SK-N-SH treated with all-trans-retinoic acid at 6 μM for 48 hours (cell line): ENCODE data around the gene AREL1.
A peak's percentile ranks its signal among the peaks of the same experiment; 100 is the strongest.

Experiments used
- ATAC-seq: fragments of 200-7000 bp; cut with Tn5 transposase; 3 replicates; pipeline ENCODE4 v1.9.1; 2020; ENCODE audit warnings: mild to moderate bottlenecking, moderate library complexity
- ARNTL ChIP-seq: fragments of 450-650 bp; formaldehyde crosslinking; IDR thresholded peaks from 2 replicates; pipeline ENCODE4 v1.5.0; 2020; ENCODE audit warnings: low read depth, mild to moderate bottlenecking, moderate library complexity, borderline replicate concordance
- BACH2 ChIP-seq: fragments of 250-450 bp; sonication (Bioruptor Pico); IDR thresholded peaks from 2 replicates; pipeline ENCODE4 v1.9.0; 2021; ENCODE audit warnings: mild to moderate bottlenecking, borderline replicate concordance
- CSDC2 ChIP-seq: fragments of 250-450 bp; sonication (Bioruptor Pico); IDR thresholded peaks from 2 replicates; pipeline ENCODE4 v1.5.0; 2020; ENCODE audit warnings: mild to moderate bottlenecking, moderate library complexity
- GLIS3 ChIP-seq: fragments of 250-450 bp; sonication (Bioruptor Pico); IDR thresholded peaks from 2 replicates; pipeline ENCODE4 v1.5.0; 2020; ENCODE audit warnings: mild to moderate bottlenecking, moderate library complexity
- ISL1 ChIP-seq: fragments of 250-450 bp; sonication (Bioruptor Pico); IDR thresholded peaks from 2 replicates; pipeline ENCODE4 v2.1.2; 2022; ENCODE audit warnings: mild to moderate bottlenecking, moderate library complexity
- OSR1 ChIP-seq: fragments of 250-450 bp; sonication (Bioruptor Pico); IDR thresholded peaks from 2 replicates; pipeline ENCODE4 v1.8.0; 2022; ENCODE audit warnings: moderate library complexity, mild to moderate bottlenecking, inconsistent platforms
- PPARA ChIP-seq: fragments of 250-450 bp; sonication (Bioruptor Pico); IDR thresholded peaks from 2 replicates; pipeline ENCODE4 v1.5.0; 2020; ENCODE audit warnings: mild to moderate bottlenecking, borderline replicate concordance
- RARB ChIP-seq: fragments of 250-450 bp; sonication (Bioruptor Pico); IDR thresholded peaks from 2 replicates; pipeline ENCODE4 v1.8.0; 2021; ENCODE audit warnings: mild to moderate bottlenecking, moderate library complexity
- SNAI2 ChIP-seq: fragments of 250-450 bp; sonication (Bioruptor Pico); IDR thresholded peaks from 2 replicates; pipeline ENCODE4 v1.5.0; 2020; ENCODE audit warnings: mild to moderate bottlenecking, moderate library complexity
- TCF4 ChIP-seq: fragments of 250-450 bp; sonication (Bioruptor Pico); IDR thresholded peaks from 2 replicates; pipeline ENCODE4 v1.8.0; 2021; ENCODE audit warnings: mild to moderate bottlenecking, moderate library complexity, borderline replicate concordance
- TOX ChIP-seq: fragments of 250-450 bp; sonication (Bioruptor Pico); IDR thresholded peaks from 2 replicates; pipeline ENCODE4 v1.8.0; 2021; ENCODE audit warnings: mild to moderate bottlenecking, moderate library complexity, borderline replicate concordance
- ZFP3 ChIP-seq: fragments of 250-450 bp; sonication (Bioruptor Pico); IDR thresholded peaks from 2 replicates; pipeline ENCODE4 v1.5.0; 2020; ENCODE audit warnings: mild to moderate bottlenecking, moderate library complexity
- ZFP30 ChIP-seq: fragments of 450-650 bp; formaldehyde crosslinking; IDR thresholded peaks from 2 replicates; pipeline ENCODE4 v1.5.0; 2022; ENCODE audit warnings: mild to moderate bottlenecking, moderate library complexity
- ZNF565 ChIP-seq: fragments of 450-650 bp; formaldehyde crosslinking; conservative IDR thresholded peaks from 2 replicates; pipeline ENCODE4 v1.5.0; 2020; ENCODE audit warnings: low read depth, mild to moderate bottlenecking, moderate library complexity
- TF ChIP-seq, protein P1 (sequence below): fragments of 250-450 bp; sonication (Bioruptor Pico); IDR thresholded peaks from 2 replicates; pipeline ENCODE4 v1.5.0; 2020; ENCODE audit warnings: mild to moderate bottlenecking, moderate library complexity
- TF ChIP-seq, protein P2 (sequence below): fragments of 250-450 bp; sonication (Bioruptor Pico); IDR thresholded peaks from 2 replicates; pipeline ENCODE4 v1.8.0; 2021; ENCODE audit warnings: low read depth, mild to moderate bottlenecking, moderate library complexity, borderline replicate concordance
- TF ChIP-seq, protein P3 (sequence below): fragments of 250-450 bp; sonication (Bioruptor Pico); IDR thresholded peaks from 2 replicates; pipeline ENCODE4 v1.5.1; 2020; ENCODE audit warnings: low read depth, mild to moderate bottlenecking, moderate library complexity
- TF ChIP-seq, protein P4 (sequence below): fragments of 250-450 bp; sonication (Bioruptor Pico); IDR thresholded peaks from 2 replicates; pipeline ENCODE4 v1.5.1; 2021; ENCODE audit warnings: mild to moderate bottlenecking, moderate library complexity

The AREL1 gene

DNA sequence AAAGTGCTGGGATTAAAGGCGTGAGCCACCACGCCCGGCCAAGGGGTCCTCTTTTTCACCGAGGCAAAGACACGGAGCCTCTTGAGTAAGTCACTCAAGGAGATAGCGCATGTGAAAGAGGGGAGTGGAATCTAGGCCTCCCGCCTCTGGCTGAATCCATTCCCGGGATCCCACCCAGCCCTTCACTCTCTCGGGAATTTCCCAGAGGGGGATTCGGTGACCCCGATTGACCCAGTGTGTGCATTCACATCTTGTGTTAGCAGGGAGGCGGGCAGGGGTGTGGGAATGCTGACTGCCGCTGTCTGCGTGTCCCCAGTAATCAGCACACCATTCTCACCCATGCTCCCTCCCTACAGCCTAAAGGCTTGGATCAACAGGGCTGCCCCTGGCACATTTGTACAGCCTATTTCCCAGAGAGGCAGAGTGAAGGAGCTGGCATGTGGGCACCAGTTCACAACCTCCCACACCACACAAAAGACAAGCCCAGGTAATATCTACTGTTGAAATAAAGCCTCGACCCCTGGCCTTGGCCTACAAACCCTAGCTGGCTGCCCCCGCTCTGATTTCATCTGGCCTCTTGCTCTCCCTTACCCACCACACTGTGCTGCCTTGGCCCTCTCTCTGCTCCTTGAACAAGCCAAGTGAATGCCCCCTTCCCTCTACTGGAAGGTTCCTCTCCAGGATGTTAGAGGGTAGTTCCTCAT, 99.5 kb downstream of the AREL1 start:
- no peak for ATAC-seq
- TF ChIP-seq, protein P1, sequence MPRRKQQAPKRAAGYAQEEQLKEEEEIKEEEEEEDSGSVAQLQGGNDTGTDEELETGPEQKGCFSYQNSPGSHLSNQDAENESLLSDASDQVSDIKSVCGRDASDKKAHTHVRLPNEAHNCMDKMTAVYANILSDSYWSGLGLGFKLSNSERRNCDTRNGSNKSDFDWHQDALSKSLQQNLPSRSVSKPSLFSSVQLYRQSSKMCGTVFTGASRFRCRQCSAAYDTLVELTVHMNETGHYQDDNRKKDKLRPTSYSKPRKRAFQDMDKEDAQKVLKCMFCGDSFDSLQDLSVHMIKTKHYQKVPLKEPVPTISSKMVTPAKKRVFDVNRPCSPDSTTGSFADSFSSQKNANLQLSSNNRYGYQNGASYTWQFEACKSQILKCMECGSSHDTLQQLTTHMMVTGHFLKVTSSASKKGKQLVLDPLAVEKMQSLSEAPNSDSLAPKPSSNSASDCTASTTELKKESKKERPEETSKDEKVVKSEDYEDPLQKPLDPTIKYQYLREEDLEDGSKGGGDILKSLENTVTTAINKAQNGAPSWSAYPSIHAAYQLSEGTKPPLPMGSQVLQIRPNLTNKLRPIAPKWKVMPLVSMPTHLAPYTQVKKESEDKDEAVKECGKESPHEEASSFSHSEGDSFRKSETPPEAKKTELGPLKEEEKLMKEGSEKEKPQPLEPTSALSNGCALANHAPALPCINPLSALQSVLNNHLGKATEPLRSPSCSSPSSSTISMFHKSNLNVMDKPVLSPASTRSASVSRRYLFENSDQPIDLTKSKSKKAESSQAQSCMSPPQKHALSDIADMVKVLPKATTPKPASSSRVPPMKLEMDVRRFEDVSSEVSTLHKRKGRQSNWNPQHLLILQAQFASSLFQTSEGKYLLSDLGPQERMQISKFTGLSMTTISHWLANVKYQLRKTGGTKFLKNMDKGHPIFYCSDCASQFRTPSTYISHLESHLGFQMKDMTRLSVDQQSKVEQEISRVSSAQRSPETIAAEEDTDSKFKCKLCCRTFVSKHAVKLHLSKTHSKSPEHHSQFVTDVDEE (CRISPR knock-in tag) = no peak
- no peak for TF ChIP-seq ZFP30 (CRISPR knock-in tag)
- TF ChIP-seq, protein P2, sequence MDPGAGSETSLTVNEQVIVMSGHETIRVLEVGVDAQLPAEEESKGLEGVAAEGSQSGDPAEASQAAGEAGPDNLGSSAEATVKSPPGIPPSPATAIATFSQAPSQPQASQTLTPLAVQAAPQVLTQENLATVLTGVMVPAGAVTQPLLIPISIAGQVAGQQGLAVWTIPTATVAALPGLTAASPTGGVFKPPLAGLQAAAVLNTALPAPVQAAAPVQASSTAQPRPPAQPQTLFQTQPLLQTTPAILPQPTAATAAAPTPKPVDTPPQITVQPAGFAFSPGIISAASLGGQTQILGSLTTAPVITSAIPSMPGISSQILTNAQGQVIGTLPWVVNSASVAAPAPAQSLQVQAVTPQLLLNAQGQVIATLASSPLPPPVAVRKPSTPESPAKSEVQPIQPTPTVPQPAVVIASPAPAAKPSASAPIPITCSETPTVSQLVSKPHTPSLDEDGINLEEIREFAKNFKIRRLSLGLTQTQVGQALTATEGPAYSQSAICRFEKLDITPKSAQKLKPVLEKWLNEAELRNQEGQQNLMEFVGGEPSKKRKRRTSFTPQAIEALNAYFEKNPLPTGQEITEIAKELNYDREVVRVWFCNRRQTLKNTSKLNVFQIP (CRISPR knock-in tag) = no peak
- TF ChIP-seq GLIS3 (CRISPR knock-in tag) = no peak
- TF ChIP-seq SNAI2 (CRISPR knock-in tag) = no peak
- TF ChIP-seq ZNF565 (CRISPR knock-in tag) = no peak
- no peak for TF ChIP-seq RARB (CRISPR knock-in tag)
- TF ChIP-seq CSDC2 (CRISPR knock-in tag) = no peak
- no peak for TF ChIP-seq PPARA (CRISPR knock-in tag)
- no peak for TF ChIP-seq TCF4 (CRISPR knock-in tag)
- no peak for TF ChIP-seq ZFP3
- no peak for TF ChIP-seq OSR1 (CRISPR knock-in tag)
- TF ChIP-seq ISL1 (CRISPR knock-in tag) = no peak
- TF ChIP-seq, protein P3, sequence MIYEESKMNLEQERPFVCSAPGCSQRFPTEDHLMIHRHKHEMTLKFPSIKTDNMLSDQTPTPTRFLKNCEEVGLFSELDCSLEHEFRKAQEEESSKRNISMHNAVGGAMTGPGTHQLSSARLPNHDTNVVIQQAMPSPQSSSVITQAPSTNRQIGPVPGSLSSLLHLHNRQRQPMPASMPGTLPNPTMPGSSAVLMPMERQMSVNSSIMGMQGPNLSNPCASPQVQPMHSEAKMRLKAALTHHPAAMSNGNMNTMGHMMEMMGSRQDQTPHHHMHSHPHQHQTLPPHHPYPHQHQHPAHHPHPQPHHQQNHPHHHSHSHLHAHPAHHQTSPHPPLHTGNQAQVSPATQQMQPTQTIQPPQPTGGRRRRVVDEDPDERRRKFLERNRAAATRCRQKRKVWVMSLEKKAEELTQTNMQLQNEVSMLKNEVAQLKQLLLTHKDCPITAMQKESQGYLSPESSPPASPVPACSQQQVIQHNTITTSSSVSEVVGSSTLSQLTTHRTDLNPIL (CRISPR knock-in tag) = no peak
- TF ChIP-seq TOX (CRISPR knock-in tag) = no peak

DNA sequence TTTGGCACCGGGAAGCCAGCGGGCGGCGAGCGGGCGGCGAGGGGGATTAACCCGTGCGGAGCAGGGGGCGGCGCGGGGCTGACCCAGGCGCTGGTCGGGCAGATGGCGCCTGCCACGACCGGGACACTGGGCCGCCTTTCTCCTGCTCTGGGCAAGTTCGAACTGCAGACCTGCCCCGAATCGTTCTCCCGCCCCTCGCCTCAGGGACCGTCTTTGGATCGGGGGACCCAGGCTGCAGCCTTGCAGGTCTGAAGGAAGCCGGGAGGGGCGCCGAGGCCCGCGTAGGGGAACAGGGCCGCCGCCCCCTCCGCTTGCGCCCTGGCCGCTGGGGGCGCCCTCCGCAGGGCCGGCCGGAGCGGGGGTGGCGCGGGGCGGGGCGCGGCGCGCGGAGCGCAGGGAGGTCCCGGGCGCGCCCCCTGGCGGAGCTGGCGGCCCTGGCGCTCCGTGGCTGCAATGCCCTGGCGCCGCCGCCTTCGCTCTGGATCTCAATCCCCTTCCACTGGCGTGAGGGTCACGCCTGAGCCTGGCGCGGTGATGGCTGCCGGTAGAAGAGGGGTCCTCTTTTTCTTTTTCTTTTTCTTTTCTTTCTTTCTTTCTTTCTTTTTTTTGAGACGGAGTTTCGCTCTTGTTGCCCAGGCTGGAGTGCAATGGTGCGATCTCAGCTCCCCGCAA, 100.4 kb downstream of the AREL1 start:
- TF ChIP-seq ZFP3 (no peak), TCF4 (CRISPR knock-in tag) (no peak), PPARA (CRISPR knock-in tag) (no peak), BACH2 (CRISPR knock-in tag) (no peak), ARNTL (CRISPR knock-in tag) (no peak), ZFP30 (CRISPR knock-in tag) (no peak)
- TF ChIP-seq, protein P1 (CRISPR knock-in tag) = no peak
- TF ChIP-seq, protein P3 (CRISPR knock-in tag) = no peak
- TF ChIP-seq, protein P4, sequence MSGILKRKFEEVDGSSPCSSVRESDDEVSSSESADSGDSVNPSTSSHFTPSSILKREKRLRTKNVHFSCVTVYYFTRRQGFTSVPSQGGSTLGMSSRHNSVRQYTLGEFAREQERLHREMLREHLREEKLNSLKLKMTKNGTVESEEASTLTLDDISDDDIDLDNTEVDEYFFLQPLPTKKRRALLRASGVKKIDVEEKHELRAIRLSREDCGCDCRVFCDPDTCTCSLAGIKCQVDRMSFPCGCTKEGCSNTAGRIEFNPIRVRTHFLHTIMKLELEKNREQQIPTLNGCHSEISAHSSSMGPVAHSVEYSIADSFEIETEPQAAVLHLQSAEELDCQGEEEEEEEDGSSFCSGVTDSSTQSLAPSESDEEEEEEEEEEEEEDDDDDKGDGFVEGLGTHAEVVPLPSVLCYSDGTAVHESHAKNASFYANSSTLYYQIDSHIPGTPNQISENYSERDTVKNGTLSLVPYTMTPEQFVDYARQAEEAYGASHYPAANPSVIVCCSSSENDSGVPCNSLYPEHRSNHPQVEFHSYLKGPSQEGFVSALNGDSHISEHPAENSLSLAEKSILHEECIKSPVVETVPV (CRISPR knock-in tag) = no peak
- TF ChIP-seq, protein P2 (CRISPR knock-in tag) = no peak
- peak; percentile 77 for ATAC-seq
